Caco-2 (cell line): ENCODE measurements around the gene HOXD12. TPM values are rescaled to one million over a fixed set of nuclear protein-coding genes. Genes with fewer than 3 reads are reported as not detected.
A peak's percentile ranks its signal among the peaks of the same experiment; 100 is the strongest.

Experiments used
- Bru-seq: library from RNA; stranded (reverse); fragments of 400-500 nt; gene quantifications from one replicate; lab custom pipeline; 2021; lab: Mats Ljungman, UMichigan
- BruChase-seq, 2 experiments: library from RNA; stranded (reverse); fragments of 400-500 nt; gene quantifications; one replicate each; lab custom pipeline; 2021; lab: Mats Ljungman, UMichigan
- BruUV-seq: library from RNA; stranded (reverse); fragments of 400-500 nt; replicated peaks from 2 replicates; lab custom pipeline; 2021; lab: Mats Ljungman, UMichigan
- CTCF ChIA-PET: fragments of 300-600 bp; sonication (Branson Sonifier 250); formaldehyde crosslinking; loops from one replicate; lab custom pipeline; 2022; ENCODE audit warnings: antibody characterized with exemption; lab: Charles Lee
- POLR2A ChIA-PET: fragments of 300-600 bp; sonication (Branson Sonifier 250); formaldehyde crosslinking; loops from one replicate; lab custom pipeline; 2022; ENCODE audit warnings: antibody characterized with exemption; lab: Charles Lee
- DNase-seq, 2 experiments: peaks; one replicate each; pipeline versions ENCODE4 v3.0.0 to v3.0.0-alpha.2; 2020 to 2022
- H3K27me3 ChIP-seq: replicated peaks from 2 replicates; pipeline ENCODE4 v1.6.0; 2011; ENCODE audit warnings: low read length; ENCODE audit not compliant: control insufficient read depth, insufficient read depth
- H3K36me3 ChIP-seq: 2 replicates; pipeline ENCODE4 v1.5.1; 2011; ENCODE audit warnings: low read length; ENCODE audit not compliant: control insufficient read depth, insufficient read depth
- H3K4me1 ChIP-seq: fragments of 250-450 bp; sonication (Bioruptor Pico); 2 replicates; pipeline ENCODE4 v1.5.1; 2020; ENCODE audit warnings: mild to moderate bottlenecking
- H3K4me3 ChIP-seq: 2 replicates; pipeline ENCODE4 v1.5.1; 2011; ENCODE audit warnings: low read depth, mild to moderate bottlenecking, control low read depth, low read length
- H3K9me3 ChIP-seq: fragments of 250-450 bp; sonication (Bioruptor Pico); 2 replicates; pipeline ENCODE4 v1.5.1; 2020; ENCODE audit warnings: mild to moderate bottlenecking, moderate library complexity
- H3K27ac Mint-ChIP-seq: one replicate; pipeline ENCODE4 v1.8.0; 2022; ENCODE audit warnings: mixed read lengths; ENCODE audit not compliant: unreplicated experiment
- H3K27me3 Mint-ChIP-seq: one replicate; pipeline ENCODE4 v1.8.0; 2022; ENCODE audit warnings: mixed read lengths; ENCODE audit not compliant: insufficient read depth, unreplicated experiment
- H3K36me3 Mint-ChIP-seq: one replicate; pipeline ENCODE4 v1.8.0; 2022; ENCODE audit warnings: mild to moderate bottlenecking, mixed read lengths; ENCODE audit not compliant: insufficient read depth, unreplicated experiment
- H3K4me1 Mint-ChIP-seq: one replicate; pipeline ENCODE4 v1.8.0; 2022; ENCODE audit warnings: low read depth, mixed read lengths; ENCODE audit not compliant: unreplicated experiment
- H3K4me3 Mint-ChIP-seq: one replicate; pipeline ENCODE4 v1.8.0; 2022; ENCODE audit warnings: mild to moderate bottlenecking, moderate library complexity, mixed read lengths; ENCODE audit not compliant: unreplicated experiment
- H3K9me3 Mint-ChIP-seq: one replicate; pipeline ENCODE4 v1.8.0; 2022; ENCODE audit warnings: mixed read lengths; ENCODE audit not compliant: unreplicated experiment
- intact Hi-C: fragments of 100-400 bp; cut with micrococcal nuclease; formaldehyde crosslinking; loops from one replicate; pipeline ENCODE4 v1.10.0; 2022; ENCODE audit not compliant: unreplicated experiment
- long read RNA-seq: library from polyadenylated mRNA; stranded (forward); transcript quantifications from one replicate; pipeline ENCODE4 v2.0.0, GENCODE V29; 2022
- total RNA-seq: library from RNA; stranded (reverse); gene quantifications from 2 replicates; pipeline ENCODE4 v1.2.3, GENCODE V29; 2022
- TF ChIP-seq, protein P1 (sequence below), 2 experiments: fragments of 200-600 bp in 1 of 2; IDR thresholded peaks; 1 replicate in 1 of 2; 2 replicates in 1 of 2; pipeline versions ENCODE4 v1.5.1 to v1.8.0; 2011 to 2022; ENCODE audit warnings: antibody characterized with exemption in 1 of 2, control low read depth in 1 of 2, inconsistent platforms in 1 of 2, low read depth in 1 of 2, low read length in 1 of 2, mild to moderate bottlenecking in 1 of 2, moderate library complexity in 1 of 2; ENCODE audit not compliant: insufficient read depth in 1 of 2, severe bottlenecking in 1 of 2, unreplicated experiment in 1 of 2

Gene HOXD12, protein sequence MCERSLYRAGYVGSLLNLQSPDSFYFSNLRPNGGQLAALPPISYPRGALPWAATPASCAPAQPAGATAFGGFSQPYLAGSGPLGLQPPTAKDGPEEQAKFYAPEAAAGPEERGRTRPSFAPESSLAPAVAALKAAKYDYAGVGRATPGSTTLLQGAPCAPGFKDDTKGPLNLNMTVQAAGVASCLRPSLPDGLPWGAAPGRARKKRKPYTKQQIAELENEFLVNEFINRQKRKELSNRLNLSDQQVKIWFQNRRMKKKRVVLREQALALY
- total RNA-seq (not detected in 2 replicates), Bru-seq, nascent RNA (not detected), BruChase-seq, experiment 1, labeled RNA remaining after a 2-hour chase (not detected), BruChase-seq, experiment 2, labeled RNA remaining after a 6-hour chase (not detected)
- long read RNA-seq: 0 reads

DNA sequence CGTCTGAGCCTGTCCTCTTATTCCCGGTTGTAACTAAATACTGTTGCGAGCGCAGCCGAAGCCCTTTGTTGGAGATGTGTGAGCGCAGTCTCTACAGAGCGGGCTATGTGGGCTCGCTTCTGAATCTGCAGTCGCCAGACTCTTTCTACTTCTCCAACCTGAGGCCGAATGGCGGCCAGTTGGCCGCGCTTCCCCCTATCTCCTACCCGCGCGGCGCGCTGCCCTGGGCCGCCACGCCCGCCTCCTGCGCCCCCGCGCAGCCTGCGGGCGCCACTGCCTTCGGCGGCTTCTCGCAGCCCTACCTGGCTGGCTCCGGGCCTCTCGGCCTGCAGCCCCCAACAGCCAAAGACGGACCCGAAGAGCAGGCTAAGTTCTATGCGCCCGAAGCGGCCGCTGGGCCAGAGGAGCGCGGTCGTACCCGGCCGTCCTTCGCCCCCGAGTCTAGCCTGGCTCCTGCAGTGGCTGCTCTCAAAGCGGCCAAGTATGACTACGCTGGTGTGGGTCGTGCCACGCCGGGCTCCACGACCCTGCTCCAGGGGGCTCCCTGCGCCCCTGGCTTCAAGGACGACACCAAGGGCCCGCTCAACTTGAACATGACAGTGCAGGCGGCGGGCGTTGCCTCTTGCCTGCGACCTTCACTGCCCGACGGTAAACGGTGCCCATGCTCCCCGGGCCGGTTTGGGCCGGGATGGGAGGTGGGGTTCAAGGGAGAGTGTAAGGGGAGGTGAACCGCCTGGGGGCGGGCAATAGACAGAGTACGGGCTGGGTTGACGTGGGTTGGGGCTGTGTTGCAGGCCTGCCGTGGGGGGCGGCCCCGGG, at the start of gene HOXD12:
Gene HOXD12, plus strand, starts transcription at position 68 of the 819 bp plus-strand sequence. Its CDS starts 7 bp downstream, at position 75.
- intact Hi-C loops: loop anchor here (10.0 kb wide), 2 partner anchors 495 to 1065 kb away; no protein-coding TSS in a partner anchor
- H3K9me3 ChIP-seq: no peaks in the 10 kb centered on the region
- peak in 1 of 2 experiments; percentile 27 for DNase-seq
- peaks cover 17% of the 10 kb centered on the region for H3K4me1 ChIP-seq
- no peaks in the 10 kb centered on the region for H3K36me3 ChIP-seq
- H3K4me1 Mint-ChIP-seq: peaks cover 8% of the 10 kb centered on the region
- H3K27me3 Mint-ChIP-seq: peaks cover 41% of the 10 kb centered on the region
- ChIA-PET CTCF (no interaction called here), POLR2A (no interaction called here)
- peaks cover 5% of the 10 kb centered on the region for H3K27me3 ChIP-seq
- H3K27ac Mint-ChIP-seq: no peak within 1 kb of the TSS
- TF ChIP-seq, protein P1, sequence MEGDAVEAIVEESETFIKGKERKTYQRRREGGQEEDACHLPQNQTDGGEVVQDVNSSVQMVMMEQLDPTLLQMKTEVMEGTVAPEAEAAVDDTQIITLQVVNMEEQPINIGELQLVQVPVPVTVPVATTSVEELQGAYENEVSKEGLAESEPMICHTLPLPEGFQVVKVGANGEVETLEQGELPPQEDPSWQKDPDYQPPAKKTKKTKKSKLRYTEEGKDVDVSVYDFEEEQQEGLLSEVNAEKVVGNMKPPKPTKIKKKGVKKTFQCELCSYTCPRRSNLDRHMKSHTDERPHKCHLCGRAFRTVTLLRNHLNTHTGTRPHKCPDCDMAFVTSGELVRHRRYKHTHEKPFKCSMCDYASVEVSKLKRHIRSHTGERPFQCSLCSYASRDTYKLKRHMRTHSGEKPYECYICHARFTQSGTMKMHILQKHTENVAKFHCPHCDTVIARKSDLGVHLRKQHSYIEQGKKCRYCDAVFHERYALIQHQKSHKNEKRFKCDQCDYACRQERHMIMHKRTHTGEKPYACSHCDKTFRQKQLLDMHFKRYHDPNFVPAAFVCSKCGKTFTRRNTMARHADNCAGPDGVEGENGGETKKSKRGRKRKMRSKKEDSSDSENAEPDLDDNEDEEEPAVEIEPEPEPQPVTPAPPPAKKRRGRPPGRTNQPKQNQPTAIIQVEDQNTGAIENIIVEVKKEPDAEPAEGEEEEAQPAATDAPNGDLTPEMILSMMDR (IDR thresholded peaks at IDR 0.05; ENCODE audit: insufficient read depth in 1 of 2, low read depth in 1 of 2, low read length in 1 of 2, severe bottlenecking in 1 of 2, unreplicated experiment in 1 of 2): no peak
- no peaks in the 10 kb centered on the region for H3K9me3 Mint-ChIP-seq
- H3K36me3 Mint-ChIP-seq: no peaks in the 10 kb centered on the region
- H3K4me3 ChIP-seq: no peak within 1 kb of the TSS
- no peak within 1 kb of the TSS for H3K4me3 Mint-ChIP-seq
- BruUV-seq: no TSS peak

GRCh38 chr2:176056406-176056805, 43.2 kb upstream of the HOXD12 start:
- Histone ChIP-seq H3K36me3 (no peaks in the 10 kb centered on the region), H3K27me3 (no peaks in the 10 kb centered on the region), H3K9me3 (no peaks in the 10 kb centered on the region), H3K4me1 (no peaks in the 10 kb centered on the region), H3K4me3 (no peak overlapping the region)
- POLR2A ChIA-PET: no interaction called here
- H3K36me3 Mint-ChIP-seq: no peaks in the 10 kb centered on the region
- DNase-seq: no peak
- intact Hi-C loops: no loop called here
- TF ChIP-seq, protein P1 (IDR thresholded peaks at IDR 0.05; ENCODE audit: insufficient read depth in 1 of 2, low read depth in 1 of 2, low read length in 1 of 2, severe bottlenecking in 1 of 2, unreplicated experiment in 1 of 2): no peak
- CTCF ChIA-PET: no interaction called here
- no peak overlapping the region for H3K27ac Mint-ChIP-seq
- H3K9me3 Mint-ChIP-seq: no peaks in the 10 kb centered on the region
- no TSS peak for BruUV-seq
- H3K4me1 Mint-ChIP-seq: no peaks in the 10 kb centered on the region
- H3K27me3 Mint-ChIP-seq: peaks cover 19% of the 10 kb centered on the region
- H3K4me3 Mint-ChIP-seq: no peak overlapping the region

DNA sequence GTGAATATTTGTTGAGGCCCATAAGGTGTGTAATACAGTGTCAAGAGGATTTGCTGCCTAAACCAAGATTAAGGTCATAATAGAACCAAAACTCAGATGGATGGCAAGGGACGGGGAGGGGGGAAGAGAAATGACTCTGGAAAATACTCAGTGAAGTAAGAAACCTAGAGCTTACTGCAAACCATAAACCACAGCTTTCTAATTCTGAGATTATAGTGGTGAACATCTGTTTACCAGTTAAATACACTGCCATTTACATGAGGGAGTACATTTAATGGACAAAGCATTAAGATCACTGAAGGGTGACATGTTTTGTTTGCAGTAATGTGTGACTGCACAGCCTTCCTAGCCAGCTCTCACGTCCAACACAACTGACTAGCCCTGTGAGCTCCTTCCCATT, 35.6 kb upstream of the HOXD12 start:
- H3K27ac Mint-ChIP-seq: no peak overlapping the region
- Histone ChIP-seq H3K4me3 (no peak overlapping the region), H3K27me3 (no peaks in the 10 kb centered on the region), H3K36me3 (no peaks in the 10 kb centered on the region), H3K4me1 (no peaks in the 10 kb centered on the region), H3K9me3 (no peaks in the 10 kb centered on the region)
- peaks cover 6% of the 10 kb centered on the region for H3K4me1 Mint-ChIP-seq
- H3K36me3 Mint-ChIP-seq: no peaks in the 10 kb centered on the region
- H3K9me3 Mint-ChIP-seq: no peaks in the 10 kb centered on the region
- intact Hi-C loops: no loop called here
- H3K4me3 Mint-ChIP-seq: no peak overlapping the region
- DNase-seq: no peak
- ChIA-PET CTCF (no interaction called here), POLR2A (no interaction called here)
- H3K27me3 Mint-ChIP-seq: peaks cover 7% of the 10 kb centered on the region
- TF ChIP-seq, protein P1 (IDR thresholded peaks at IDR 0.05; ENCODE audit: insufficient read depth in 1 of 2, low read depth in 1 of 2, low read length in 1 of 2, severe bottlenecking in 1 of 2, unreplicated experiment in 1 of 2): no peak
- no TSS peak for BruUV-seq
